LHCN-M2 (cell line): ENCODE data around the gene MBD1. TPM values are rescaled to one million over a fixed set of nuclear protein-coding genes. Genes with fewer than 3 reads are reported as not detected.
A peak's percentile ranks its signal among the peaks of the same experiment; 100 is the strongest.
"Not testable (repeated sequence)": the region's sequence is repeated elsewhere in the genome, so short reads cannot be mapped to it uniquely, and the experiment has no call there.

ENCODE experiments used
- DNase-seq: peaks from one replicate; pipeline ENCODE4 v3.0.0-alpha.2; 2012; ENCODE audit warnings: low read depth
- total RNA-seq: library from RNA; depleted of rRNA; stranded (reverse); fragments of >200 nt; gene quantifications from 2 replicates; pipeline ENCODE4 v1.2.3, GENCODE V29; 2014

Gene MBD1
- total RNA-seq, 1 experiment from 2014 or later: 78.2 TPM

GRCh38 chr18:50297621-50298442 is 16.5 kb upstream of the MBD1 start:
- DNase-seq: peak; percentile 40

GRCh38 chr18:50293039-50293438 is 11.7 kb upstream of the MBD1 start:
- DNase-seq: no peak

GRCh38 chr18:50289108-50289443 is 7.8 kb upstream of the MBD1 start:
- no peak for DNase-seq

GRCh38 chr18:50288348-50289107 is 7.2 kb upstream of the MBD1 start:
- DNase-seq: not testable (repeated sequence)

GRCh38 chr18:50287441-50288347 is 6.4 kb upstream of the MBD1 start, which contains the start of gene CXXC1:
Gene CXXC1, minus strand, starts transcription at chr18:50287692. Its CDS starts 103 bp downstream, at chr18:50287589.
- peak; percentile 99 for DNase-seq

- peak; percentile 10 for DNase-seq
Observed at GRCh38 chr18:50287028-50287440, 5.7 kb upstream of the MBD1 start.

GRCh38 chr18:50286391-50287027 is 5.2 kb upstream of the MBD1 start:
- DNase-seq: peak; percentile 56

- no peak for DNase-seq
Observed at GRCh38 chr18:50285631-50286321, 4.5 kb upstream of the MBD1 start.

- DNase-seq: no peak
Observed at GRCh38 chr18:50285071-50285470, 3.7 kb upstream of the MBD1 start.

GRCh38 chr18:50284255-50284885 is 3.0 kb upstream of the MBD1 start:
- peak; percentile 27 for DNase-seq

- DNase-seq: no peak
Observed at GRCh38 chr18:50283469-50284209, 2.3 kb upstream of the MBD1 start.

GRCh38 chr18:50282521-50283335 is 1.4 kb upstream of the MBD1 start:
- DNase-seq: no peak

GRCh38 chr18:50281972-50282520 is 723 bp upstream of the MBD1 start:
- no peak for DNase-seq

- peak; percentile 9 for DNase-seq
Observed at GRCh38 chr18:50280707-50281294, 522 bp downstream of the MBD1 start.

GRCh38 chr18:50279752-50280151 is 1.6 kb downstream of the MBD1 start:
- no peak for DNase-seq

GRCh38 chr18:50277942-50278341 is 3.4 kb downstream of the MBD1 start:
- peak; percentile 76 for DNase-seq

GRCh38 chr18:50276452-50276851 is 4.9 kb downstream of the MBD1 start:
- no peak for DNase-seq
